G401.6 (cell line): Measurements from ENCODE around the gene PAPSS2.

Experiments
- FAIRE-seq: peaks from 2 replicates; lab custom pipeline; 2012; peaks lifted over from hg19 to GRCh38; lab: Jason Lieb, UNC

The PAPSS2 gene

GRCh38 chr10:87671139-87671815 lies 11.6 kb downstream of the PAPSS2 start:
- FAIRE-seq, result no peak

GRCh38 chr10:87672551-87672950 lies 12.9 kb downstream of the PAPSS2 start:
- FAIRE-seq, result no peak

GRCh38 chr10:87674943-87675342 lies 15.3 kb downstream of the PAPSS2 start:
- no peak for FAIRE-seq

DNA sequence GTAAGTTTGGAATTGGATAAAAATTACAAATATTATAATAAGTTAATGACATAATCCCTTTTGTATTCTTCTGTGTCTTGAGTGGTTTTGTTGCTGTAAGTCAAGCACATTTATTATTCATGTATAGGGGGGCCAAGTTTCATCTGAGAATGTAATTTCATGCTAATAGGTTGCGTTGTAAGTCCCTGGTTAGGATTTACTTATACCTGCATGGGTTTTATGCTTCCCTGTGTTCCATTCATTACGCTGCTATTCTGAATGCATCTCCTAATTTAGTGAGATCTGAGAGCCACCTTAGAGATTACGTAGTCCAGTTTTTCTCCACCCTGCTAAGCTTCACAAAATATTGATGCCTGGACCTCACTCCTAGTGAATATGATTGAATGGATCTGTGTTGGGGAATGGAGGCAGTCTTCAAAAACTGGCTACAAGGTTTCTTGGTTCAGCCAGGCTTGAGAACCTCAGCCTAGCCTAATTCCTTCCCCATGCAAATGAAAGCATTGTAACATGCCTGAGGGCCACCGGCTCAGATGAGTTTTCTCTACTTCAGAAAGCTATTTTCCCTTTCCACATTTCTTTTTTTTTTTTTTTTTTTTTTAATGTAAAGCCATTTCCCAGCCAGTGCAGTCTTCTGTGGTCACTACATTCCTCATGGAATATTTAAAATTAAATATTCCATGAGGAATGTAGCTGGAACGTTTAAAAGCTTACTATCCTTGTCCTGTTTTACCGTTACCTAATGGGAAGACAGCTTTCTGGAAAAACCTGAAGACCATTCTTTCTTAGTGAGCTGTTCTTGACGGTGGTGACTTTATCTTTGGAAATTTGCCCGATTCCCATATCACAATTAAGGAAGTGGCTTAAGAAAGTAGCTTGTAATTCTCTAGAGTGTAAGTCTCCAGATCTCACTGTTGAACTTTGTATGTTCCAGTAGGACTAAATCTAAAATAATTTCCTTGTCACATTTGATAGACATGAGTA lies 16.0 kb downstream of the PAPSS2 start:
- FAIRE-seq, result no peak

DNA sequence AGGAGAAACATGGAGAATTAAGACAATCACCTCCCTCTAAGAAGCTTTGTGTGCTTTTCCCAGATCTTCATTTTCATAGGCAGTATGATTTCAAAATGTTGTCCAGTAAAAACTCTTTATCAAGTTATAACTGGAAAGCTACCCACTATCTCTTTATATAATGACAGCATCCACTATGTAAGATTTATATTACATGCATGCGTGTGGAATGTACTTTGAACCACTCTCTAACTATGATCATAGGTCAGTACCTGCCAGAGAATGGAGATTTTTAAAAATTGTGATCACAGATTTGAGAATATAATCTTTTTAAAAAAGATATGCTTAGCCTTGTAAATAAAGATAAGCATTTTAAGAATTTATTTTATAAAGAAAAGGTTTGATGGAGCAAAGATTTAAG lies 17.9 kb downstream of the PAPSS2 start:
- no peak for FAIRE-seq

DNA sequence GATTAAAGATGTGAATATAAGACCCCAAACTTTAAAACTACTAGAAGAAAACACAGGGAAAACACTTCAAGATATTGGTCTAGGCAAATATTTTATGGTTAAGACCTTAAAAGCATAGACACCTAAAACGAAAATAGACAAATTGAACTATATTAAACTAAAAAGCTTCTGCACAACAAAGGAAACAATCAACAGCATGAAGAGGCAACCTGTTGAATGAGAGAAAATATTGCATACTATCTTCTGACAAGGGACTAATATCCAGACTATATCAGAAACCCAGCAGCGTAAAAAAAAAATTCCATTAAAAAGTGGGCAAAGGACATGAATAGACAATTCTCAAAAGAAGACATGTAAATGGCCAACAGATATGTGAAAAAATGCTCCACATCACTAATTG lies 18.6 kb downstream of the PAPSS2 start:
- FAIRE-seq, result no peak

DNA sequence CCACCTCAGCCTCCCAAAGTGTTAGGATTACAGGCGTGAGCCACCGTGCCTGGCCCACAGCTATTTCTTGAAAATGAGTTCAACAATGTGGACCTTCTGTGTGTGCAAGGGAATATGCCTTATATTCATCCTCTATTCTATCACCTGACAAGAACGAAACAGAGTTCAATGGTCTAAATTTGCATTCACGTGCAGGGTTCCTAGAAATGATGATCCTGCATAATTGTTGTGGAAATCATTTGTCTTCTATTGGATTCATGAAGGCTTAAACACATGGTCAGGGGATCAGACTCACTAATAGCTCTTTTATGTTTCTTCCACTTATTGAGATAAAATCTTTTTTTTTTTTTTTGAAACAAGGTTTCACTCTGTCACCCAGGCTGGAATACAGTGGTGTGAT lies 23.7 kb downstream of the PAPSS2 start:
- FAIRE-seq, result no peak

- no peak for FAIRE-seq
Measured at GRCh38 chr10:87684001-87684638, 24.4 kb downstream of the PAPSS2 start.

DNA sequence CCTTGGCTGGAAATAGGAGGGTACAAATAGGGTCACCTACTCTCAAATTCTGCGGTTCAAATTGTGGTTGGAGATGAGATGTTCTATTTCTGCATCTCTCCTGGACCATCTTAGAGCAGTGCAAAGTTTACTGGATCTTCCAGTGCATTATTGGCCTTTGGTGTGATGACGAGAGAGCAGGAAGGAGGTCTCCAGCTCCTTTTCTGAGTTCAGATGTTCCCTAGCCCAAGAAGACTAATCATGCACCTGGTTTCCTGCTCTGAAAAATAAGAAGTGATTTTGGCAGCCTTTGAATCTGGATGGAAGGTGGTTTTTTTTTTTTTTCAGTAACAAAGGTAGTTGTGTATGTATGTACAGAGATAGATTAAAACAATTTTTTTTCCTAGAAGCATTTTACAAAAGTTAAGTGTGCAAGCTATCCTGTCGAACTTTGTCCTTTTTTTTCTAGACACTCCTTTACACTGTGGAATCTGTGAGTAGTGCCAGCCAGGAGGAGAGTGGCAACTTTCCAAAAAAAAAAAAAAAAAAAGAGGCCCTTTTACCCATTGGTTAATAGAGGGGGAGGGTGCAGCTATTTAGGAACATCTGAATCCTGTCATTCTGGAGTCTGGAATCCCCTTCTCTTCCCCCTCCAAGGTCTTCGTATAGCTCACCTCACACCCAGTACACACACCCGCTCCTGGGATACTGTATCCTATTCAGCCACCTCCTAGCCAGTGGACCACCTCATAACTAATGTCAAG lies 26.3 kb downstream of the PAPSS2 start:
- FAIRE-seq, result no peak

GRCh38 chr10:87691506-87692070 lies 31.9 kb downstream of the PAPSS2 start:
- no peak for FAIRE-seq

DNA sequence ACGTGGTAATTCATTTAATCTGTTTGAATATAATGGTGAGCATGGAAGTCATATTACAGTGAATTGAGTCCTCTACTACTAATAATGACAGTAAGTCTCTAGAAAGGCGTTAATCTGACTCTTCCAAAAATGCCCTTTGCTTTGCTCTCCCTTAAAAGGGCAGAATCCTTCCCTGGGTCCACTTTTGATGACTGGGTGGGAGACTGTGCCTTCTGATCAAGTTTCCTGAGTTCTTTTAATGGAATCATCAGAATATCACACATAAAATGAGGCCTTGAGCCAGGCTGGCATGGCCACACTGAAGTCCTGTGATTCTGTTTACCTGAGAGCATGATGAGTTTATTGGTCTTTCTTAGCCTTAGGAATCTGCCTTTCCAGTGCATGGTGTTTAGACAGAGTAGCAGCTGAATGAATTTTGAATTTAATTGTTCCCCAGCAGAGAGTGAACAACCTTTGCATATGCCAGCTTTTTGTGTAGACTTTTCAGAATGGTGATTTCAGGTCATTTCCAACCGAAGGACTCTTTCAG lies 33.3 kb downstream of the PAPSS2 start:
- FAIRE-seq, result no peak

- FAIRE-seq, result no peak
Measured at GRCh38 chr10:87694011-87694794, 34.5 kb downstream of the PAPSS2 start.

GRCh38 chr10:87695074-87695473 lies 35.4 kb downstream of the PAPSS2 start:
- FAIRE-seq, result no peak

DNA sequence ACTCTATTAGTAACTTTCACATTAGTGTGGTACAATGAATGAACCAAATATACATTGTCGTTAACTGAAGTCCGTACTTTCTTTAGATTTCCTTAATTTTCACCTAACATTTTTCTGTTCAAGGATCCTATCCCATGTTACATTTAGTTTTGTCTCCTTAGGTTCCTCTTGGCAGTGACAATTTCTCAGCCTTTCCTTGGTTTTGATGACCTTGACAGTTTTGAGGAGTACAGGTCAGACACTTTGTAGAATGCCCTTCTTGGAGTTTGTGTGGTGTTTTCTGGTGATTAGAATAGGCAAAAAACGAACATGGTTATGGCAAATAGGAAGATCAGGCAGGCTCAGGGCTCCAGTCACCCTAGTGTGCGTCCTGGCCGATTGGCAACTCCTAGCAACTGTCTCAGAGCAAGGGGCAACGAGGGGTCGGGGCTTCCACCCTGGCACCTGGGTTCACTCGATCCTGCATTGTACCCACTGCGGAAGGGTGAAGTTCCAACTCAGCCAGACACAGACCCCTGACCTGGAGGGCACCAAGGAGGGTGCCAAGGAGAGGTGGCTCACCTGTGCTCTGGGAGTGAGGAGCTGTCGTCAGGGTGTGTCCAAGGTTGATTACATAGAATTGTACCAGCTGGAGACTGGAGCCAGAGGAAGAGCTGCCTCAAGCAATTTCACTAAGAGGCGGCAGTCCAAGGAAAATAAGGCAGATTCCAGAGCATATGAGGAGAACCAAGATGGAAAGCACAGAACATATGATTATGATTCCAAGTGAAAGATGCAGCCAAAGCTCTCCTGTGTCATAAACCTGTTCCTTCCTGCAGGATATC lies 37.5 kb downstream of the PAPSS2 start:
- FAIRE-seq, result no peak

DNA sequence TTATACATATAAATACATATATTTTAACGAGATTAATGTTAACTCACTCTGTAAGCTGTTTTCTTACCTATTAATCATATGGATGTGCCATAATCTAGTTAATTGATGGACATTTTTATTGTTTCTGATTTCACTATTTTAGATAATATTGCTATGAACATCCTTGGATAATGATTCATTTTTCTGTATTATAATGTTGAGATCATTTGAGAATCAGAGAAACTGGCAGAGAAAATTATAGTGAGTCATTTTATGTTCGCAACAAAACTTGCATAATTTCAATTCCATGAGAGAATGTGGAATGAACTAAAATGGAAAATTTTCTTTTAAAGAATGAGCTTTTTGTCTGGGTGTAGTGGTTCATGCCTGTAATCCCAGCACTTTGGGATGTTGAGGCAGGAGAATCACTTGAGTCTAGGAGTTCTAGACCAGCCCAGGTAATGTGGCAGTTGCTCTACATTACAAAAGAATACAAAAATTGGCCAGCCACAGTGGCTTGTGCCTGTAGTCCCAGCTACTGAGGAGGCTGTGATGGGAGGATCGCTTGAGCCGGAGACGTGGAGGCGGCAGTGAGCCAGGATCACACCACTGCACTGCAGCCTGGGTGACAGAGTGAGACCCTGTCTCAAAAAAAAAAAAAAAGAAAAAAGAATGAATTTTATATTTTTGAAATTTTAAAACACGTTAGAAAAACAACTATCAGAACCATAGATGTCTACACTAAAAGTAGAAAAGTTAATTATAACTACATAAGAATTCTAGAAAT lies 40.5 kb downstream of the PAPSS2 start:
- no peak for FAIRE-seq

DNA sequence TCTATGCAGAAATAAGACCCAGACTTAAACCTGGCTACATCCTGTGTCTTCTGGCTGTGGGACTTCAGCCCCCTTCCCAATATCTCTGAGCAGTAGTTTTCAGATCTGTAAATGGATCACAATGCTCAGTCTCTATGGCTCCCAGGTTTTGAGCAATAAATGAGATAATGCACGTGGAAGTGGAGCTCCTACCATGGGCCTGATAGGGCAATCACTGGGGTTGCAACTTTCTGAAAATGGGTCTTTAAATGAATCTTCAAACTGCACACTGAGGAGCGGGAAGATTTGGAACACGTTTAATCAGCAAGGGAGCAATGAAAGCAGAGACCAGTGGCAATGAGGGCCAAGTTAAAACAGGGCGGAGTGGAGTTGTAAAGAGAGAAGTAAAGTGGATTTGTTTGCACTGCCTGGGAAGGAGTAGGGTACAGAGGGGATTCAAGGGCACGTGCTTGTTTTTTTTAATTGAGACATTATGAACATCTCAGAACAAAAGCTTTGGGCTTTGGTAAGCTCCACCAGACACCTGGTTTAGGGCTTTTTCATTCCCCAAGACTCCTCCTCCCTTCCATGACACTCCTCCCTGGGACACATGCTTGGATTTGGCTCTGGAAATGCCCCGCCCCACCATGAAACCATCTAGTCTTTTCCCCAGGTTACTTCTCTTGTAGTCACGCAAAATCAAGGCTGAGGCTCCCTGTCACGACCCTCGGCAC lies 42.7 kb downstream of the PAPSS2 start:
- FAIRE-seq, result no peak

DNA sequence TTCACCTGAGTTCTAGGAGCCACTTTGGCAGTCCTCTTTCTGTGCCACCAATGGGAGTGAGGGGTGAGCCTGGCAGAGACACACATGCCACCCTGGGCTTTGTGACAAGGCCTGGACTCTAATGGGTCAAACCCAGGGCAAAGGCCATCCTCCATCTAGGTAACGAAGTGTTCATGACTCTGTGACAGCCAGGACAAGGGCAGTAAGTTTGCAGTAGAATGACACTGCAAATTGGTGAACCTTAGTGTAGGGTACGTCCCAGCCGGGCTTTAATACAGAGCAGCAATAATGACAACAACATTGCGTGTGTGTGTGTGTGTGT lies 43.3 kb downstream of the PAPSS2 start:
- no peak for FAIRE-seq

DNA sequence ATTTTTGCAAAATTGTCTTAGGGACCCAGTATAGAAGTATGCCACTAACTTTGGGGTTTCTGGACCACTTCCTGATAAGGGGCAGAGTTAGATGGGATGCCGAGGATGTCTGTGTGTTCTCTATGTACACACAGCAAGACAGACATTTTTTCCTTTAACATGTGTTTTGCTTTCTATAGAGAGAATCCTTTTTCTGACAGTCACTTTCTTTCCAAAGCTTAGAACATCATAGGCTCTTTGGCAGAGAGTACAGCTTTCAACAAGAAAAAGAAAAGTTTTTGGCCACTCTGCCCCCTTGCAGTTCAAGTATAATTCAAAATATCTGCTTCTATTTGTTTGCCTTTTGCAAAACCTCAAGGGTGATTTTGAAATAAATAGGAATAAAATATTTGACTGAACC lies 44.1 kb downstream of the PAPSS2 start:
- FAIRE-seq, result no peak

GRCh38 chr10:87705339-87705738 lies 45.7 kb downstream of the PAPSS2 start:
- no peak for FAIRE-seq
